Transverse colon (tissue), 3 donors: ENCODE results near the gene SREBF2.

Experiments
- CTCF ChIP-seq, 5 experiments: fragments of 200-600 bp in 3 of 5; fragments of 450-650 bp in 2 of 5; sonication (generic) in 3 of 5; IDR thresholded peaks; 1 replicate in 2 of 5; 2 replicates in 3 of 5; pipeline ENCODE4 v1.5.1; 2016 to 2017; ENCODE audit warnings: antibody characterized with exemption in 5 of 5, inconsistent platforms in 3 of 5, mild to moderate bottlenecking in 2 of 5, moderate library complexity in 1 of 5
- POLR2A ChIP-seq: fragments of 450-650 bp; IDR thresholded peaks from one replicate; pipeline ENCODE4 v1.6.1; 2016; ENCODE audit warnings: antibody characterized with exemption, mild to moderate bottlenecking, moderate library complexity

- TF ChIP-seq CTCF (IDR thresholded peaks at IDR 0.05) (peak in 2 of 5 experiments; percentile 17 to 25), POLR2A (no peak)
Measured at GRCh38 chr22:41833369-41834004, 582 bp downstream of the SREBF2 start.
